Subcutaneous adipose tissue (tissue), 4 donors: ENCODE measurements around the gene SLC22A3. TPM values are rescaled to one million over a fixed set of nuclear protein-coding genes. Genes with fewer than 3 reads are reported as not detected.

Experiments used
- total RNA-seq, 4 donors: library from RNA; depleted of rRNA; stranded (reverse); fragments of >200 nt; gene quantifications; one replicate each; pipeline ENCODE4 v1.1.0, GENCODE V29; 2016
- TF ChIP-seq, protein P1 (sequence below): fragments of 450-650 bp; IDR thresholded peaks from one replicate; pipeline ENCODE4 v1.5.1; 2016; ENCODE audit warnings: low read depth, mild to moderate bottlenecking, control low read depth, antibody characterized with exemption, moderate library complexity

The SLC22A3 gene
- total RNA-seq, 4 donors from 2014 or later, result 6.8 to 9.8 (median 8.8) TPM

- TF ChIP-seq, protein P1, sequence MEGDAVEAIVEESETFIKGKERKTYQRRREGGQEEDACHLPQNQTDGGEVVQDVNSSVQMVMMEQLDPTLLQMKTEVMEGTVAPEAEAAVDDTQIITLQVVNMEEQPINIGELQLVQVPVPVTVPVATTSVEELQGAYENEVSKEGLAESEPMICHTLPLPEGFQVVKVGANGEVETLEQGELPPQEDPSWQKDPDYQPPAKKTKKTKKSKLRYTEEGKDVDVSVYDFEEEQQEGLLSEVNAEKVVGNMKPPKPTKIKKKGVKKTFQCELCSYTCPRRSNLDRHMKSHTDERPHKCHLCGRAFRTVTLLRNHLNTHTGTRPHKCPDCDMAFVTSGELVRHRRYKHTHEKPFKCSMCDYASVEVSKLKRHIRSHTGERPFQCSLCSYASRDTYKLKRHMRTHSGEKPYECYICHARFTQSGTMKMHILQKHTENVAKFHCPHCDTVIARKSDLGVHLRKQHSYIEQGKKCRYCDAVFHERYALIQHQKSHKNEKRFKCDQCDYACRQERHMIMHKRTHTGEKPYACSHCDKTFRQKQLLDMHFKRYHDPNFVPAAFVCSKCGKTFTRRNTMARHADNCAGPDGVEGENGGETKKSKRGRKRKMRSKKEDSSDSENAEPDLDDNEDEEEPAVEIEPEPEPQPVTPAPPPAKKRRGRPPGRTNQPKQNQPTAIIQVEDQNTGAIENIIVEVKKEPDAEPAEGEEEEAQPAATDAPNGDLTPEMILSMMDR, result no peak
Measured at GRCh38 chr6:160420253-160420968, 72.2 kb downstream of the SLC22A3 start.

GRCh38 chr6:160420969-160421556 is 72.9 kb downstream of the SLC22A3 start:
- TF ChIP-seq, protein P1, result no peak

DNA sequence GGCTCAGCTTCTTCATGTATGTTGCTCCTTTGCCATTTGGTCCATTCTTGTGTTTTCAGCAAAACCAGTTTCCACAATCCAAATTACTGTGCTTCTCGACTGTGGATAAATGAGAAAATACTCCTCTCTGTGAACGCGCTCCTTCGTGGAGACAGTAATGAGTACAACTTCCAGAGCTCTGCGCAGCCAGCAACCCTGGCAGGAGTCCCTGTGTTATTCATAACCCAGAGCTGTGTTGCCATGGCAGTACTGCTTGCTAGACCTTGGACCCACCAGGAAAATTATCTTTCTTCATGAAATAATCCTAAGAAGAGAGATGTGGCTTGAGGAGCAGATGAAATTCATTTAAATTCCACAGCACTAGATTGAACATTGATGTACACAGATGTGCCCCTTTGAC is 73.7 kb downstream of the SLC22A3 start:
- TF ChIP-seq, protein P1, result no peak

GRCh38 chr6:160424256-160424655 is 76.1 kb downstream of the SLC22A3 start:
- TF ChIP-seq, protein P1, result no peak

- TF ChIP-seq, protein P1, result no peak
Measured at GRCh38 chr6:160426136-160426535, 78.0 kb downstream of the SLC22A3 start.

DNA sequence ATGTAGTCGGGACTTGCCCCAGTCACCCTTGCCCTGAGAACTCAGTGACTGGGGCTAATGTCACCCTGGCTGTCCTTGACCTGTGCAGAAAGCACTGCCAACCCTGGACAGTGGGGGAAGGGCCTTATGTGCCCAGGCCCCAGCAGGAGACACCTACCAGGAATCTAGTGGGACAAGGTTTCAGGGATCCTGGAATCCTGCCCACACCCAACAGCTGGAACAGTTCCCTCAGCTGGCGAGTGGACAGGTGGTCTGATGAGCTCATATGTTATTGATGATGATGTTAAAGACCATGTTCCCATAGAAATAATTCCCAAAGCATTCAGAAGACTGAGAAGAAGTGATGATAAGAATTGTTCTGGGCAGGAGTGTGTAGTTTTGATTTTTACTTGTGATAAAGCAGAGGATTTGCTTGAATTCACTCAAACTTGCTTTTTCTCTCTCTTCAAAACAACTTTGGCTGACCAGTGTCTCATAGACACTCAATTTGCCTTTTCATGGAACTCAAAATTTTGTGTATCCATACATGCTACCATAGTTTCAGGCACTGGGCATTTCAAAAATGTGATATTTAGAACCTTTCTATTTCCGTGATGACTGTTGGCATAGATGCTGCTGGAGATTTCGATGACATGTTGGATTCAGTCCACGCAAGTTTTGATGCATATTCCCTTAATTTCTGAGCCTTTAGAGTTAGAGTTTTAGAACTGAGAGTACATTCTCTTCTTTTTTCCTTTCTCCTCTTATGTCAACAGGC is 79.3 kb downstream of the SLC22A3 start:
- TF ChIP-seq, protein P1, result no peak

DNA sequence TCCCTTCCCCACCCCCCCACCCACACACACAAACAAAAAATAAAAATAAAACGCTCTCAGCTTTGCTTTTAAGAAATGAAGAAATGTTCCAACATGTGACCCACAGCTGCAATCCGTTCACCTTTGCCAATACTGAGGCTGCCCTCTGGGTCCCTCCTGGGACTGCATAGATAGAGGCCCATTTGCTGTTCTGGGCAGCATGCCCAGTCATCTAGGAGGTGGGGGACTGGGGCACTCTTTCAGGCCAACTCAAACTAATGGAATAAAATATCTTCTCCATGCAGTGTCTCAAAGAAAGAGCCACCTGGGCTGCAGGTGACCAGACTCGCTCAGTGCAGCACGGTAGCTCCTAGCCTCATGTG is 79.9 kb downstream of the SLC22A3 start:
- TF ChIP-seq, protein P1, result no peak
